ENCODE results near the gene DAB1. TPM values are rescaled to one million over a fixed set of nuclear protein-coding genes. Genes with fewer than 3 reads are reported as not detected.

The DAB1 gene
- total and polyA plus RNA-seq, 10 of the 15 experiments (the other 5 are each of a cell fraction or from before 2014, with no cell fraction given) = 0.02 to 0.10 (median 0.03) TPM; not detected in 5

- Histone ChIP-seq H3K27me3 (replicated peaks in 1 of 2; ENCODE audit: control insufficient read depth in 2 of 2, insufficient read depth in 2 of 2, low read length in 1 of 2) (no peaks in the 10 kb centered on the region; a peak in 1 of 4 replicates), H3K27ac (ENCODE audit: control insufficient read depth, insufficient read depth) (no peak overlapping the region), H3K4me1 (ENCODE audit: control insufficient read depth, insufficient read depth, low read length) (no peaks in the 10 kb centered on the region), H3K36me3 (ENCODE audit: control insufficient read depth in 2 of 2, insufficient read depth in 2 of 2, low read length in 1 of 2) (no peaks in the 10 kb centered on the region), H2AFZ (ENCODE audit: control insufficient read depth, low read depth, low read length) (no peak overlapping the region), H3K9me3 (replicated peaks; ENCODE audit: control insufficient read depth, insufficient read depth, low read length) (no peaks in the 10 kb centered on the region), H3K9ac (ENCODE audit: control insufficient read depth, insufficient read depth, low read length) (no peak overlapping the region), H3K4me3 (no peak overlapping the region), H3K4me2 (ENCODE audit: control insufficient read depth, insufficient read depth) (no peak overlapping the region), H4K20me1 (ENCODE audit: control insufficient read depth, insufficient read depth) (no peaks in the 10 kb centered on the region), H3K79me2 (ENCODE audit: control insufficient read depth, insufficient read depth, low read length) (no peaks in the 10 kb centered on the region)
- no peak for FAIRE-seq
- POLR2A ChIA-PET = no interaction called here
- DNase-seq (ENCODE audit: low read depth, low spot score) = no peak
- in situ Hi-C loops (cut with MboI) = no loop called here
- intact Hi-C loops (cut with micrococcal nuclease; ENCODE audit: unreplicated experiment) = no loop called here
- CTCF ChIA-PET = no interaction called here
- RAD21 ChIA-PET (ENCODE audit: unreplicated experiment) = no interaction called here
- ATAC-seq = no peak
- 0% methylated on average over 1 of the region's 1 CpG for WGBS (ENCODE audit: insufficient coverage, insufficient replicate concordance, low lambda C conversion rate, missing lambda C conversion rate)
- SMC1A ChIA-PET (ENCODE audit: uncharacterized antibody, unreplicated experiment) = no interaction called here
- BruUV-seq (replicated peaks) = no TSS peak
- TF ChIP-seq RELB (IDR thresholded peaks at IDR 0.05; ENCODE audit: low read depth) (no peak), ELK1 (IDR thresholded peaks at IDR 0.05; ENCODE audit: low read depth, low read length) (no peak), ZNF687 (IDR thresholded peaks at IDR 0.05) (no peak), HCFC1 (IDR thresholded peaks at IDR 0.05; ENCODE audit: low read length) (no peak), JUNB (IDR thresholded peaks at IDR 0.05) (no peak), RFX5 (IDR thresholded peaks at IDR 0.05; ENCODE audit: low read depth, low read length) (no peak), ZNF592 (IDR thresholded peaks at IDR 0.05) (no peak), SMARCA5 (IDR thresholded peaks at IDR 0.05) (no peak), ZZZ3 (IDR thresholded peaks at IDR 0.05; ENCODE audit: control insufficient read depth, insufficient read length, low read depth) (no peak), MAX (IDR thresholded peaks at IDR 0.05; ENCODE audit: low read depth, low read length) (no peak)
Observed at GRCh38 chr1:56972976-56973375, 450.9 kb downstream of the DAB1 start.
